ENCODE measurements around the gene TRIM27.
A peak's percentile ranks its signal among the peaks of the same experiment; 100 is the strongest.

GRCh38 chr6:28864326-28864923 lies 59.4 kb downstream of the TRIM27 start:
- peak; percentile 35 for TF ChIP-seq CTCF (IDR thresholded peaks at IDR 0.05; ENCODE audit: poor library complexity)
- no peak for TF ChIP-seq EZH2 (IDR thresholded peaks at IDR 0.05; ENCODE audit: borderline replicate concordance)
- no peak for TF ChIP-seq EZH2phosphoT487 (IDR thresholded peaks at IDR 0.05; ENCODE audit: low read depth, severe bottlenecking, unreplicated experiment)

Data from hepatocyte (in vitro differentiated cells).